Measurements from ENCODE around the gene FAM78A.

The FAM78A gene, protein sequence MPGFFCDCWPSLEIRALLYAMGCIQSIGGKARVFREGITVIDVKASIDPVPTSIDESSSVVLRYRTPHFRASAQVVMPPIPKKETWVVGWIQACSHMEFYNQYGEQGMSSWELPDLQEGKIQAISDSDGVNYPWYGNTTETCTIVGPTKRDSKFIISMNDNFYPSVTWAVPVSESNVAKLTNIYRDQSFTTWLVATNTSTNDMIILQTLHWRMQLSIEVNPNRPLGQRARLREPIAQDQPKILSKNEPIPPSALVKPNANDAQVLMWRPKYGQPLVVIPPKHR

DNA sequence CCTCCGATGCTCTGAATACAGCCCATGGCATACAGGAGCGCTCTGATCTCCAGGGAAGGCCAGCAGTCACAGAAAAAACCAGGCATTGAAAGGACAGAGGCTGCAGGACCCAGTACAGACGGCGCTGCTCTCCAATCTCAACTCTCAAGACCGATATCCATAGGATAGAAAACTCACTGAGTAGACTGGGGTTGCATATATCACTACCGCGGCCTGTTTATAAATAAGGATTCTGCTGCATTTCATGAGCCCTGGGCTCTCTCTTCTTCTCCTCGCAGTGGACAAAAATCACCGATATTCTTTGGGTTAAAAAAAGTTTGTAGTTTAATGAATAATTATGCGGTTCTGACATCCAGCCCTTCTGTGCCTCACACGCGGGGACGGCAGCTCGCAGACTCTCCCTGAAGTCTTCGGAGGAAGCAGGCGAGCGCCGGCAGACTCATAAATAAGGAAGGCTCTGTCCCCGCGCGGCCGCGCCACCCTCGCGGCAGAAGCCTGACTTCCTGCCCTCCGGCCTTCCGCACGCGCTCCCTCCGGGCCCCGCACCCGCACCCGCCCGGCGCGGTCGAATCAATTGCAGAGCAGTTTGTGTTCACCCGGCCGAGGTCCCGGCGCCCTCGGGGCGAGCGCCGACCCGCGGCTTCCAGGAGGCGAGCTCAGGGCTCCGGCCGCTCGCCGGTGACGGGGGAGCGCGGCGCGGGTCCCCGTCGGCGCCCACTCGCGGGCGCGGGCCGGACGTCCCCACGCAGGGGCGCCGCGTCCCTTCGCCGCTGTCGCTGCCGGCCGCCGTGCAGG lies at the start of gene FAM78A:
FAM78A (minus strand) TSS at position 417 of the 795 bp plus-strand sequence; CDS start at position 86, 331 bp downstream.
- DNase-seq (ENCODE audit: low read depth, low spot score), result no peak
- H3K4me3 ChIP-seq (ENCODE audit: low read depth, low read length), result no peak within 1 kb of the TSS
- TF ChIP-seq, protein P1, sequence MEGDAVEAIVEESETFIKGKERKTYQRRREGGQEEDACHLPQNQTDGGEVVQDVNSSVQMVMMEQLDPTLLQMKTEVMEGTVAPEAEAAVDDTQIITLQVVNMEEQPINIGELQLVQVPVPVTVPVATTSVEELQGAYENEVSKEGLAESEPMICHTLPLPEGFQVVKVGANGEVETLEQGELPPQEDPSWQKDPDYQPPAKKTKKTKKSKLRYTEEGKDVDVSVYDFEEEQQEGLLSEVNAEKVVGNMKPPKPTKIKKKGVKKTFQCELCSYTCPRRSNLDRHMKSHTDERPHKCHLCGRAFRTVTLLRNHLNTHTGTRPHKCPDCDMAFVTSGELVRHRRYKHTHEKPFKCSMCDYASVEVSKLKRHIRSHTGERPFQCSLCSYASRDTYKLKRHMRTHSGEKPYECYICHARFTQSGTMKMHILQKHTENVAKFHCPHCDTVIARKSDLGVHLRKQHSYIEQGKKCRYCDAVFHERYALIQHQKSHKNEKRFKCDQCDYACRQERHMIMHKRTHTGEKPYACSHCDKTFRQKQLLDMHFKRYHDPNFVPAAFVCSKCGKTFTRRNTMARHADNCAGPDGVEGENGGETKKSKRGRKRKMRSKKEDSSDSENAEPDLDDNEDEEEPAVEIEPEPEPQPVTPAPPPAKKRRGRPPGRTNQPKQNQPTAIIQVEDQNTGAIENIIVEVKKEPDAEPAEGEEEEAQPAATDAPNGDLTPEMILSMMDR (IDR thresholded peaks at IDR 0.05; ENCODE audit: low read depth, low read length), result no peak
- in situ Hi-C loops (cut with HindIII; ENCODE audit: low sequenced_read_pairs), result no loop called here

DNA sequence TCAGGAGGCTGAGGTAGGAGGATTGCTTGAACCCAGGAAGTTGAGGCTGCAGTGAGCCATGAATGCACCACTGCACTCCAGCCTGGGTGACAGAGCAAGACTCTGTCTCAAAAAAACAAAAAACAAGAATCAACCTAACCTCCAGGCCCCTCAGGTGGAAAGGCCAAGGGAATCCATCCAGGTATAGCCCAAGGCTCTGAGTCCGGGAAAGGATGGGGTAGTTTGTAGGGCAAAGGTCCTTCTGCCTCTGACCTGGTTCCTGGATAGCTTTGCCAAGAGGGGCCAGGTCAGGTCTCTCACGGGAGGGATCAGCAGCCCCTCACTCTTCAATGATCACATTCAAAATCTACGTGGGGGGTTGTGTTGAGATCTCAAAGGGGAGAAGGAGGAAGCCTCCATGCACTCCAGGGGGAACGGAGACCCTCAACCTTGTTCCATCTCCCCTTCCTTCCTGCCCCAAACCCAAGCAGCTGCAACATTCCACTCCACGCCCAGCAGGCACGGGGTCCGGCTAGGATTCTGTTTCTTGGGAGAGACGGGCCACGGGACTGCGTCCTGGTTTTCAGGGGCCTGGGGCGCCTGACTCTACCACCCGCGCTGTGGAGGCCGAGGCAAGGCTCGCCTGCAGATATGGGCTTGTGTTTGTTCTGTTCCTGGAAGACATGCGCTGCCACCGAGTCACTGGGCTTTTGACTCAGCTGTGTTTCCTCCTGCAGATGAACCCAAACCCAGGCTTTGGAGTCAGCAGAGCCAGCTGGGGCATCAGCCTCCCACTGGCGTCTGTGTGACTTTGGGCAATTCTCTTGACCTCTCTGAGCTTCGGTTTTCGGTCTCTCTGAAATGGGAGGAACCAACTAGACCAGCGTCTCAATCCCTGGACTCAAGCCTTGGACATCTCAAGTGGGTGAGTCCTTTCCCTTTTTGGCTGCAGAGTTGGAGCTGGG lies 48.7 kb upstream of the FAM78A start:
- H3K4me3 ChIP-seq (ENCODE audit: low read depth, low read length), result no peak overlapping the region
- DNase-seq (ENCODE audit: low read depth, low spot score), result no peak
- in situ Hi-C loops (cut with HindIII; ENCODE audit: low sequenced_read_pairs), result no loop called here
- TF ChIP-seq, protein P1 (IDR thresholded peaks at IDR 0.05; ENCODE audit: low read depth, low read length), result no peak

DNA sequence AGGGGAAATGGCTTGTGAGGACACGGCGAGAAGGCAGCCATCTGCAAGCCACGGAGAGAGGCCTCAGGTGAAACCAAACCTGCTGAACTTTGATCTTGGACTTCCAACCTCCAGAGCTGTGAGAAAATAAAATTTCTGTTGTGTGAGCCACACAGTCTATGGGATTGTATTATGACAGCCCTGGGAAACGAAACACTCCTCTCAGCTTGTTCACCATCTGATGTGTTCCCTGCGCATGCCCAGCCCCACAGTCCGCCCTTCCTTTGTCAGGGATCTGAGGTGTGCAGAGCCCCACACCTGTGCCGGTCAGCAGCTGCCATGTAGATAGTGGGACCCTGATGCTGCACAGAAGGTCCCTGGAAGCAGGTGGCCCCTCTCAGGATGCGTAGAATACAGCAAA lies 47.3 kb upstream of the FAM78A start:
- no peak for DNase-seq (ENCODE audit: low read depth, low spot score)
- TF ChIP-seq, protein P1 (IDR thresholded peaks at IDR 0.05; ENCODE audit: low read depth, low read length), result no peak
- H3K4me3 ChIP-seq (ENCODE audit: low read depth, low read length), result no peak overlapping the region
- in situ Hi-C loops (cut with HindIII; ENCODE audit: low sequenced_read_pairs), result no loop called here

DNA sequence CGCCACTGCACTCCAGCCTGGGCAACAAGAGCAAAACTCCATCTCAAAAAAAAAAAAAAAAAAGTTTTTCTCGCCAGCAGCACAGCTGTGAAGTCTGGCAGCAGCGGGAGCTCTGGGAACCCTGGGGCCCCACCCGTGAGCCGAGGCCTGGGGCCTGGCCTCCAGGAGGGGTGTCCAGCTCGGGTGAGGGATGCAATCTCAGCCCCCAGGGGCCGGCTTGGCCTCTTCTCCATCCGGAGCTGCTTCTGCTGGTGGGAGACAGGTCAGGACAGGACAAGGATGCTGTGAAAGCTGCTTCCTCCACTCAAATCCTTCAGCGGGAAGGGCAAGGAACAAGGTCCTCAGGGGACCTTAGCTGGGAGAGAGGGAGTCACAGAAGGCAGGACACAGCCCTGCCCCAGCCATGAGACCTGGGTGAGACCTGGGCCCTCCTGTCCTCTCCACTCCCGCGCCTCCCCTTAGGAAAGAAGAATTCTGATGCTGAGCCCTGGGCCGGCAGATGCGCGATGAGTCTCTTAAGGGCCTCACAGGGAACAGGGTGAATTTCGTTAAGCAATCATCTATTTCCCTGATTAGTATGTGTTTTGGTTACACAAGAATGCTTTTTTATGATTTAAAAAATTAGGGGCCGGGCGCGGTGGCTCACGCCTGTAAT lies 43.8 kb upstream of the FAM78A start:
- in situ Hi-C loops (cut with HindIII; ENCODE audit: low sequenced_read_pairs), result no loop called here
- TF ChIP-seq, protein P1 (IDR thresholded peaks at IDR 0.05; ENCODE audit: low read depth, low read length), result no peak
- no peak for DNase-seq (ENCODE audit: low read depth, low spot score)
- H3K4me3 ChIP-seq (ENCODE audit: low read depth, low read length), result no peak overlapping the region

DNA sequence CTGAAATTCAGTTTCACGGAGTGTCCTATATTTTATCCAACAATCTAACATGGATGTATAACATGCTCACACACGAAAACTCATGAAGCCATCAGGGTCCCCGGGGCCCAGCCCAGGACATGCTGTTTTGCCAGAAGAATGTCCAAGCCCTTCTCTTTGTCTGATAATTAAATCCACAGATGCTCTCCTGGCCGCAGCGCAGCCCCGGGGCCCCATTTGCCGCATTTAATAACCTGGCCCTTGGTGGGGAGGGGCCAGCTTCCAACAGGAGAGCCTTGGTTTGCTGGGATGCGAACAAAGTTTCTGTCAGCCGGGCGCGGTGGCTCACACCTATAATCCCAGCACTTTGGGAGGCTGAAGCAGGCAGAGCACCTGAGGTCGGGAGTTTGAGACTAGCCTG lies 43.2 kb upstream of the FAM78A start:
- H3K4me3 ChIP-seq (ENCODE audit: low read depth, low read length), result no peak overlapping the region
- DNase-seq (ENCODE audit: low read depth, low spot score), result no peak
- TF ChIP-seq, protein P1 (IDR thresholded peaks at IDR 0.05; ENCODE audit: low read depth, low read length), result no peak
- in situ Hi-C loops (cut with HindIII; ENCODE audit: low sequenced_read_pairs), result no loop called here

All from astrocyte of the spinal cord (primary cell).